Inflammatory macrophage treated with lipopolysaccharide for 1 hour (primary cell): ENCODE data around the gene RPH3AL.

Experiments
- DNase-seq, 2 donors: peaks; one replicate each; pipeline ENCODE4 v3.0.0-alpha.2; 2020 to 2022

RPH3AL gene

GRCh38 chr17:193841-194806 is 158.5 kb downstream of the RPH3AL start:
- no peak for DNase-seq

GRCh38 chr17:193426-193810 is 159.2 kb downstream of the RPH3AL start:
- DNase-seq: no peak

GRCh38 chr17:192666-193425 is 159.8 kb downstream of the RPH3AL start:
- DNase-seq: no peak

- no peak for DNase-seq
These were observed 163.2 kb downstream of the RPH3AL start for GRCh38 chr17:189444-189843.

- DNase-seq: no peak
These were observed 165.5 kb downstream of the RPH3AL start for GRCh38 chr17:187130-187529.

- DNase-seq: peak in 1 of 2 donors; percentile 28
These were observed 167.0 kb downstream of the RPH3AL start for GRCh38 chr17:185445-186138.

GRCh38 chr17:183021-183420 is 169.6 kb downstream of the RPH3AL start:
- no peak for DNase-seq

- no peak for DNase-seq
These were observed 170.4 kb downstream of the RPH3AL start for GRCh38 chr17:182050-182751.

- peak; percentile 10 to 19 for DNase-seq
These were observed 171.2 kb downstream of the RPH3AL start, which contains the start of gene DOC2B for GRCh38 chr17:181245-182049. DOC2B (minus strand) TSS chr17:181650; CDS start chr17:181479, 171 bp downstream.

- no peak for DNase-seq
These were observed 172.0 kb downstream of the RPH3AL start for GRCh38 chr17:180381-181244.

GRCh38 chr17:179781-180380 is 172.7 kb downstream of the RPH3AL start:
- no peak for DNase-seq

GRCh38 chr17:179066-179432 is 173.6 kb downstream of the RPH3AL start:
- no peak for DNase-seq

- DNase-seq: no peak
These were observed 174.1 kb downstream of the RPH3AL start for GRCh38 chr17:178292-179065.

- no peak for DNase-seq
These were observed 174.8 kb downstream of the RPH3AL start for GRCh38 chr17:177762-178161.

- no peak for DNase-seq
These were observed 175.5 kb downstream of the RPH3AL start for GRCh38 chr17:177155-177554.

- no peak for DNase-seq
These were observed 179.3 kb downstream of the RPH3AL start for GRCh38 chr17:173166-173911.

GRCh38 chr17:172401-172800 is 180.2 kb downstream of the RPH3AL start:
- no peak for DNase-seq

- DNase-seq: no peak
These were observed 180.7 kb downstream of the RPH3AL start for GRCh38 chr17:171871-172270.
